Stimulated activated CD8-positive, alpha-beta memory T cell treated with anti-CD3 and anti-CD28 coated beads, Interleukin-15, amount 100 ng/mL, for 1 hour (primary cell): Measurements from ENCODE around the gene ARPP19.
"Not testable (repeated sequence)": the region's sequence is repeated elsewhere in the genome, so short reads cannot be mapped to it uniquely, and the experiment has no call there.

ENCODE experiments used
- DNase-seq: peaks from one replicate; pipeline ENCODE4 v3.0.0-alpha.2; 2020; ENCODE audit warnings: low read depth

The ARPP19 gene

DNA sequence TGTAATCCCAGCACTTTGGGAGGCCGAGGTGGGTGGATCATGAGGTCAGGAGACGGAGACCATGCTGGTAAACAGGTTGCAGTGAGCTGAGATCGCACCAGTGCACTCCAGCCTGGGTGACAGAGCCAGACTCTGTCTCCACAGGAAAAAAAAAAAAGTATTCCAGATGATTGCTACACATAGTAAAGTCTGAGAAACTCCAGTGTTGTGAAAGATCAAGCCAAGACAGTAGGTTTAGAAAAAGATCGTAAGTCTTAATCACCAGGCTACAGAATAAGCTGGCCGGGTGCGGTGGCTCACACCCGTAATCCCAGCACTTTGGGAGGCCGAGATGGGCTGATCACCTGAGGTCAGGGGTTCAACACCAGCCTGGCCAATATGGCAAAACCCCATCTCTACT lies 56.0 kb downstream of the ARPP19 start:
- not testable (repeated sequence) for DNase-seq

DNA sequence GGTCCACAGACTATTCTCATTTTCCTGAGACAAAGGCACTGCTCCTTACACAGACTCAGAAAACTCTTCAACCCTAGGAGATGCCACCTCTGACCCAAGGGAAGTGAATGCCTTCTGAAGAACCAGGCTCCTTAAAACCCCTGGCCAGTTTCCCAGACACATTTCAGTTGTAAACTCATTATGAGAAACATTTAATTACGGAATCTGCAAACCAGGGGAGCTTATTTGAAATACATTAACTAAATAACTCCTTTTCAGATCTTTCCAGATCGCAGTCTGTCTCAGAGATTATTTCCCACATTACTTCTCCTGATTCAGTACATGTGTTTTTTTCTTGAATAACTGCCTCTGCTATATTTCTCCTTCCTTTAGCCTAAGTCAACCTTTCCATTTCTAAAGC lies 57.7 kb downstream of the ARPP19 start:
- DNase-seq: no peak

DNA sequence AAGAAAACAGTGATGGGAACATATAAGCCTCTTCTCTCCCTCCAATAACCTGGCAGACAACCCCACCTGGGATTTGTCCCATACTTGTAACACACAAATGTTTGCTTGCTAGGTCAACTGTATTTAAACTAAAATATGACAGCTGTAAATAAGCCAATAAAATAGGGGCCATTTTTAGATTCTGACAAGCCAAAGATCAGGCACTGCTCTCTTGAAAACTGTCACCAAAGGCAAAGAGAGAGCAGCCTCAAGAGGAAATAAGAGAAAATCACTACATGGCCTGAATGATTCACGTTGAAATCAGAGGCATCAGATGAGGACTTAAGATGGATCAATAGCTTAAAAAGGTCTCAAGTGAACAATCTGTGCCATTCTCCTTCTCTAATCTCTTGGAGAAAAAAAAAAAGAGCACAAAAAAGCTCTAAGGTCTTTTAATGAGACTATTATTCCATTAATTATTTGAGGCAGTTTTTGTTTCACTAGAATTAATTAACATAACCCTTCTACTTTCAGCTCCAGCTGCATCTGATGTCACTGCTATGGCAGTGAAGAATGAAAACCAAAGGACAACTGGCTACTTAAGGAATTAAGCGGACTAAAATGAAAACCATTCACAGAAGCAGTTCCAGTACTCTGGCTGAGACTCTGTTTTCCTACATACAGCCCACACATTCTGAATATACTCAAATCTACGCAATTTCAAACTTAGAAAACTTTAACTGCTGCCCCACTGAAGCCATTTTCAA lies 59.2 kb downstream of the ARPP19 start:
- DNase-seq: no peak

DNA sequence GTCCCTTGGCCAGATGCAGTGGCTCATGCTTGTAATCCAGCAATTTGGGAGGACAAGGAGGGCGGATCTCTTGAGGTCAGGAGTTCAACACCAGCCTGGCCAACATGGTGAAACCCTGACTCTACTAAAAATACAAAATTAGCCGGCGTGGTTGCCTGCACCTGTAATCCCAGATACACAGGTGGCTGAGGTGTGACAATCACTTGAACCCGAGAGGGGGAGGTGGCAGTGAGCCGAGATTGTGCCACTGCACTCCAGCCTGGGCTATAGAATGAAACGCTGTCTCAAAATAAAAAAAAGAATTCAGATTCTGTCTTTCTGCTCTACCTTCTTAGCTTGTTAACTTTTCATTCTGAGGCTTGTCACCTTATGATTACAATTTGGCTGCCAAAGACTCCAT lies 62.3 kb downstream of the ARPP19 start:
- DNase-seq: no peak

DNA sequence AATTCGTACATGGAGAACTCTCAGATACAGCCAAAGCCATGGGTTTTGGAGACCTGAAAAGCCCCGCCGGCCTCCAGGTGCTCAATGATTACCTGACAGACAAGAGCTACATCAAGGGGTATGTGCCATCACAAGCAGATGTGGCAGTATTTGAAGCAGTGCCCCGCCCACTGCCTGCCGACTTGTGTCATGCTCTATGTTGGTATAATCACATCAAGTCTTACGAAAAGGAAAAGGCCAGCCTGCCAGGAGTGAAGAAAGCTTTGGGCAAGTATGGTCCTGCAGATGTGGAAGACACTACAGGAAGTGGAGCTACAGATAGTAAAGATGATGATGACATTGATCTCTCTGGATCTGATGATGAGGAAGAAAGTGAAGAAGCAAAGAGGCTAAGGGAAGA lies 63.7 kb downstream of the ARPP19 start:
- no peak for DNase-seq

DNA sequence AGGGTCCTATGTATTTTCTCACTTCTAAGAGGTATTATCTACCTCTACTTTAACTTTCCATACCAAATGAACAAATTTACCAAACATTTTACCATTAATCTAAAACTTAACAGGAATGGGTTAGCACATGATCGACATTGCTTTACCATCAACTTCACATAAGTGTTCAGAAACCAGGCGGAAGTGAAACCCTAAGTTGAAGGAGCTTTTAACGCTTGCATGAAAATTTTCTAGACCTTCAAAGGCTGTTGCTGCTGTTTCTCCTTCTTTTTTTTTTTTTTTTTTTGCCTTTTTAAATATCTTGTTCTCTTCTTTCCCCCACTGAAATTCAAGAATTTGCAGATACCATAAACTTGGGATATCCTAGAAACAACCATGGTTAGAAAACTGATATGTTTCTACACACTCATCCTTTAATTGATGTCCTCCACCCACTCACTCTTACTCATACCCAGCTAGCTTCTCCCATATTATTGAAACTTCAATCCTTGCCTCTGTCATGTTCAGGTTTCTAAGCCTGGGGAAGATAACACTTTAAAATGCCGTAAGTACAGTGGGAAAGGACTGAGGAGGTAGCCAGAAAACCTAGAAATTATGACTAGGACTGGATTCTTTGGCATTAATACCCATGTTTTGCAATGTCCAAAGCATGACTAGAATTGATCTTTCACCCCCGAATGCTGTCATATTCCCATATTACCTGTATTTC lies 64.9 kb downstream of the ARPP19 start:
- no peak for DNase-seq

DNA sequence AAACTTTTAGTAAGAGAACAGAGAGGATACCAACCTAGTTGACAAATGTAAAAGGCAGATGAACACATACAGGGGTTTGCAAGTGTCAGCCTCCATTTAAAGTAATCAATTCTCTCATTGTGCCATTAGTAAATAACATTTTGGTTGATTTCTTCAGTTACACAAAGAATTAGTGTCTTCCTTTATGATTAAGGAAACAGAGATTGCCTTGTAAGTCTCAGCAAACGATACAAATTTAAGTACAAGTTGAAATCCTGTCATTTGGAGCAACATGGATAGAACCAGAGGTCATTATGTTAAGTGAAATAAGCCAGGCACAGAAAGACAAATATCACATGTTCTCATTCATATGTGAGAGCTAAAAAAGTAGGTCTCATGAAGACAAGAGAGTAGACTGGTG lies 66.2 kb downstream of the ARPP19 start:
- DNase-seq: no peak

DNA sequence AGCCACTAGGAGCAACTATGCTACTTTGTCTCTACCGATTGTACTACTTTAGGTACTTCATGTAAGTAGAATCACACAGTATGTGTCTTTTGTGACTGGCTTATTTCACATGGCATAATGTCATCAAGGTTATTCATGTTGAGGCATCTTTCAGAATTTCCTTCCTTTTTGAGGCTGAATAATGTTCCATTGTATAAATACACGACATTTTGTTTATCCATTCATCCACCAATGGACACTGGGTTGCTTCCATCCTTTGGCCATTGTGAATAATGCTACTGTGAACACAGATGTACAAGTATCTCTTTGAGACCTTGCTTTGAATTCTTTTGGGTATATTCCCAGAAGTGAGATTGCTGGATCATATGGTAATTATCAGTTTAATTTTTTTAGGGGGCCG lies 69.3 kb downstream of the ARPP19 start:
- no peak for DNase-seq

DNA sequence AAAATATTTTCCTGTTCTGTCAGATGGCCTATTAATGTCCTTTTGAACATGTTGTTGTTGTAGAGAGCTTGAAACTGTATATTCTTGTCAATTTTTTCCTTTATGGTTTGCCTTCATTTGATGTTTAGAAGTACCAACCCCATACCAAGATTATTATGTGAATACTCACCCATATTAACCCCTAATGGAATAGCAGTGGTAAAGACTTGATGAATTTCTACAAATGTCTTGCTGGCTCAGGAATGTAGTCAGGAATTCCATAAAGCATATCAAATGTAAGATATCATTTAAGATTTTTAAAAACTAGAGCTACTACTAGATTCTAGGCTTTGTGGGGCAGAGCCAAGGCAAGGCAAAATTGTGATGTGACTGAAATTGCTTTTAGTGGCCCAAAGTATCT lies 70.1 kb downstream of the ARPP19 start:
- DNase-seq: no peak
